ENCODE data around the gene PKNOX1. TPM values are rescaled to one million over a fixed set of nuclear protein-coding genes. Genes with fewer than 3 reads are reported as not detected.
A peak's percentile ranks its signal among the peaks of the same experiment; 100 is the strongest.

PKNOX1 gene
- polyA plus RNA-seq, 3 donors, result 9.2 to 11.8 (median 9.9) TPM

DNA sequence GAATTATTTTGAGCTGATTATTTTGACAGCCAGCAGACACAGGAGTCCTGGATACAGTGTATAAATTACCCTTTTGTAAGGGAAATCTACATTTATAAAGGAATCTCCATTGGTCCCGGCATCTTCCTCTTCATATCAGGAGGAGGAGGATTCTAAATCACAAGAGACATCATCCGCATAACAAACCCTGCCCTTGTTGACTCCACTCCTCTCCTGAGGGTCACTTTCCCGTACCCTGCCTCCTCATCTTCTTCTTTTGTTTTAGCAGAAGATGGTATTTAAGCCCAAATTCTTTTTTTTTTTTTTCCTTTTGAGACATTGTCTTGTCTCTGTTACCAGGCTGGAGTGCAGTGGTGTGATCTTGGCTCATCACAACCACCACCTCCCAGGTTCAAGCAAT lies 14.6 kb upstream of the PKNOX1 start:
- intact Hi-C loops (cut with micrococcal nuclease), result no loop called here
- TF ChIP-seq, protein P1, sequence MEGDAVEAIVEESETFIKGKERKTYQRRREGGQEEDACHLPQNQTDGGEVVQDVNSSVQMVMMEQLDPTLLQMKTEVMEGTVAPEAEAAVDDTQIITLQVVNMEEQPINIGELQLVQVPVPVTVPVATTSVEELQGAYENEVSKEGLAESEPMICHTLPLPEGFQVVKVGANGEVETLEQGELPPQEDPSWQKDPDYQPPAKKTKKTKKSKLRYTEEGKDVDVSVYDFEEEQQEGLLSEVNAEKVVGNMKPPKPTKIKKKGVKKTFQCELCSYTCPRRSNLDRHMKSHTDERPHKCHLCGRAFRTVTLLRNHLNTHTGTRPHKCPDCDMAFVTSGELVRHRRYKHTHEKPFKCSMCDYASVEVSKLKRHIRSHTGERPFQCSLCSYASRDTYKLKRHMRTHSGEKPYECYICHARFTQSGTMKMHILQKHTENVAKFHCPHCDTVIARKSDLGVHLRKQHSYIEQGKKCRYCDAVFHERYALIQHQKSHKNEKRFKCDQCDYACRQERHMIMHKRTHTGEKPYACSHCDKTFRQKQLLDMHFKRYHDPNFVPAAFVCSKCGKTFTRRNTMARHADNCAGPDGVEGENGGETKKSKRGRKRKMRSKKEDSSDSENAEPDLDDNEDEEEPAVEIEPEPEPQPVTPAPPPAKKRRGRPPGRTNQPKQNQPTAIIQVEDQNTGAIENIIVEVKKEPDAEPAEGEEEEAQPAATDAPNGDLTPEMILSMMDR (IDR thresholded peaks at IDR 0.05), result no peak
- no peaks in the 10 kb centered on the region for H3K79me2 ChIP-seq (ENCODE audit: insufficient read depth, low read length)
- Mint-ChIP-seq H3K4me1 (no peaks in the 10 kb centered on the region), H3K27ac (peak overlapping the region in 1 of 7 donors; percentile 54), H3K27me3 (ENCODE audit: low read depth in 3 of 3) (peaks cover 3 to 4% (median 4%) of the 10 kb centered on the region in 3 donors), H3K4me3 (no peak overlapping the region), H3K36me3 (no peaks in the 10 kb centered on the region), H3K9me3 (peaks cover 0 to 11% (median 0%) of the 10 kb centered on the region in 7 donors)
- no peaks in the 10 kb centered on the region for H3K36me3 ChIP-seq (replicated peaks in 1 of 2; ENCODE audit: control insufficient read depth in 1 of 2, insufficient read depth in 2 of 2, low read length in 2 of 2)
- H2AFZ ChIP-seq (ENCODE audit: insufficient read depth, low read depth, low read length, poor library complexity, severe bottlenecking), result no peak overlapping the region
- no peak overlapping the region for H3K4me2 ChIP-seq (replicated peaks; ENCODE audit: extremely low read depth, low read length, poor library complexity, severe bottlenecking)
- H3K4me3 ChIP-seq (replicated peaks in 1 of 3; ENCODE audit: low read depth in 2 of 3, low read length in 3 of 3), result no peak overlapping the region
- no peak overlapping the region for H3K27ac ChIP-seq (ENCODE audit: low read depth in 1 of 2, low read length in 2 of 2)
- H3K9ac ChIP-seq (ENCODE audit: insufficient read depth, low read length, poor library complexity, severe bottlenecking), result no peak overlapping the region
- WGBS (ENCODE audit: insufficient coverage), result no CpG with 5 or more reads among the region's 3 CpGs
- H4K20me1 ChIP-seq (ENCODE audit: insufficient read depth, low read length), result no peaks in the 10 kb centered on the region
- no peak for DNase-seq
- no peaks in the 10 kb centered on the region for H3K27me3 ChIP-seq (ENCODE audit: control insufficient read depth in 2 of 2, insufficient read depth in 2 of 2, low read length in 2 of 2)
- no peaks in the 10 kb centered on the region for H3K9me3 ChIP-seq (replicated peaks in 1 of 2; ENCODE audit: control insufficient read depth in 1 of 2, insufficient read depth in 1 of 2, low read length in 2 of 2)
- H3K4me1 ChIP-seq (ENCODE audit: control insufficient read depth in 1 of 2, insufficient read depth in 2 of 2, low read length in 2 of 2), result no peaks in the 10 kb centered on the region

DNA sequence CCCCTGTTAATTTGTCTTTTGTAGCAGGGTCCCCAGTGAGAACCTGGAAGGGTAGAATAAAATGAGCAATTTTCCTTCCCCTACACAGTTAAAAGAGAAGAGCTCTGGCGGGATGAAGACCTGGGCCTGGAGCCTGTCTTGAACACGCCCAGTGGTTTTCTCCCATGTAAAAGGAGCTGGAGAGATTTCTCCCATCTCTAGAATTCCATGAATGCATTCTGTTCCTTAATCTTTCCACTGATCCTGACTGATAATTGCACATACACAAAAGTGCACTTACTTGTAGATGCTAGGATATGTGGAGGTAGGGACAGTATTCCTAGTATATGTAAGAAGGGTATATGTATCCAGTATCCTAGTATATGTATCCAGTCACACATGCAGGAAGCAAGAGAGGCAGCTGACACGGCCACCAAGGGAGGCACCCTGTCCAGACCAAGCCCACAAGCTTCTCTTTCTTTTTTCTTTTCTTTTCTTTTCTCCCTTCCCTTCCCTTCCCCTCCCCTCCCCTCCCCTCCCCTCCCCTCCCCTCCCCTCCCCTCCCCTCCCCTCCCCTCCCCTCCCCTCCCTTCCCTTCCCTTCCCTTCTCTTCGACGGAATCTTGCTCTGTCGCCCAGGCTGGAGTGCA lies 11.9 kb upstream of the PKNOX1 start:
- Histone ChIP-seq H3K27me3 (ENCODE audit: control insufficient read depth in 2 of 2, insufficient read depth in 2 of 2, low read length in 2 of 2) (no peaks in the 10 kb centered on the region), H3K9ac (ENCODE audit: insufficient read depth, low read length, poor library complexity, severe bottlenecking) (no peak overlapping the region), H3K9me3 (replicated peaks in 1 of 2; ENCODE audit: control insufficient read depth in 1 of 2, insufficient read depth in 1 of 2, low read length in 2 of 2) (no peaks in the 10 kb centered on the region), H3K4me1 (ENCODE audit: control insufficient read depth in 1 of 2, insufficient read depth in 2 of 2, low read length in 2 of 2) (no peaks in the 10 kb centered on the region), H3K27ac (ENCODE audit: low read depth in 1 of 2, low read length in 2 of 2) (no peak overlapping the region), H3K4me3 (replicated peaks in 1 of 3; ENCODE audit: low read depth in 2 of 3, low read length in 3 of 3) (no peak overlapping the region), H2AFZ (ENCODE audit: insufficient read depth, low read depth, low read length, poor library complexity, severe bottlenecking) (no peak overlapping the region), H3K36me3 (replicated peaks in 1 of 2; ENCODE audit: control insufficient read depth in 1 of 2, insufficient read depth in 2 of 2, low read length in 2 of 2) (no peaks in the 10 kb centered on the region), H3K4me2 (replicated peaks; ENCODE audit: extremely low read depth, low read length, poor library complexity, severe bottlenecking) (no peak overlapping the region), H4K20me1 (ENCODE audit: insufficient read depth, low read length) (no peaks in the 10 kb centered on the region), H3K79me2 (ENCODE audit: insufficient read depth, low read length) (no peaks in the 10 kb centered on the region)
- intact Hi-C loops (cut with micrococcal nuclease), result no loop called here
- WGBS (ENCODE audit: insufficient coverage), result 80% methylated on average over 1 of the region's 6 CpGs
- Mint-ChIP-seq H3K27me3 (ENCODE audit: low read depth in 3 of 3) (peaks cover 3 to 7% (median 4%) of the 10 kb centered on the region in 3 donors), H3K4me3 (no peak overlapping the region), H3K4me1 (no peaks in the 10 kb centered on the region), H3K27ac (no peak overlapping the region), H3K9me3 (peaks cover 0 to 5% (median 0%) of the 10 kb centered on the region in 7 donors), H3K36me3 (no peaks in the 10 kb centered on the region)
- DNase-seq, result no peak
- TF ChIP-seq, protein P1 (IDR thresholded peaks at IDR 0.05), result no peak

Data from CD14-positive monocyte (primary cell).